H1 (cell line): ENCODE results near the gene GANAB.

Source experiments
- BRCA1 ChIP-seq: IDR thresholded peaks from 2 replicates; pipeline ENCODE4 v1.6.1; 2012; ENCODE audit warnings: low read depth, low read length, improper control_type of control experiment
- EP300 ChIP-seq, 2 experiments: IDR thresholded peaks; 1 replicate in 1 of 2; 2 replicates in 1 of 2; pipeline ENCODE4 v1.6.1; 2011 to 2012; ENCODE audit warnings: low read depth in 2 of 2, low read length in 2 of 2, mild to moderate bottlenecking in 2 of 2, borderline replicate concordance in 1 of 2, inconsistent platforms in 1 of 2, moderate library complexity in 1 of 2
- EZH2 ChIP-seq: fragments of 200-600 bp; sonication (generic); IDR thresholded peaks from 2 replicates; pipeline ENCODE4 v1.7.1; 2012; ENCODE audit warnings: low read depth, mild to moderate bottlenecking, moderate library complexity, low read length, inconsistent platforms; ENCODE audit not compliant: severe bottlenecking
- FOSL1 ChIP-seq: IDR thresholded peaks from 2 replicates; pipeline ENCODE4 v1.6.1; 2011; ENCODE audit warnings: mild to moderate bottlenecking, low read depth, low read length, moderate library complexity; ENCODE audit not compliant: insufficient read depth
- POLR2A ChIP-seq, 2 experiments: IDR thresholded peaks; 1 replicate in 1 of 2; 2 replicates in 1 of 2; pipeline ENCODE4 v1.6.1; 2011; ENCODE audit warnings: low read depth in 2 of 2, low read length in 2 of 2, mild to moderate bottlenecking in 2 of 2; ENCODE audit errors: control extremely low read depth in 1 of 2
- POLR2AphosphoS5 ChIP-seq: IDR thresholded peaks from 2 replicates; pipeline ENCODE4 v1.6.1; 2011; ENCODE audit warnings: low read depth, low read length
- RXRA ChIP-seq: IDR thresholded peaks from 2 replicates; pipeline ENCODE4 v1.6.1; 2011; ENCODE audit warnings: low read depth, mild to moderate bottlenecking, low read length, moderate library complexity; ENCODE audit not compliant: insufficient read depth
- SP2 ChIP-seq: IDR thresholded peaks from 2 replicates; pipeline ENCODE4 v1.6.1; 2012; ENCODE audit warnings: mild to moderate bottlenecking, low read length, inconsistent platforms
- TF ChIP-seq, protein P1 (sequence below), 3 experiments: IDR thresholded peaks; 1 replicate in 2 of 3; 2 replicates in 1 of 3; pipeline versions ENCODE4 v1.5.1 to v1.6.1; 2011; ENCODE audit warnings: low read length in 3 of 3, mild to moderate bottlenecking in 3 of 3, inconsistent platforms in 2 of 3, low read depth in 1 of 3, moderate library complexity in 1 of 3; ENCODE audit not compliant: insufficient read depth in 1 of 3; ENCODE audit errors: control extremely low read depth in 1 of 3

DNA sequence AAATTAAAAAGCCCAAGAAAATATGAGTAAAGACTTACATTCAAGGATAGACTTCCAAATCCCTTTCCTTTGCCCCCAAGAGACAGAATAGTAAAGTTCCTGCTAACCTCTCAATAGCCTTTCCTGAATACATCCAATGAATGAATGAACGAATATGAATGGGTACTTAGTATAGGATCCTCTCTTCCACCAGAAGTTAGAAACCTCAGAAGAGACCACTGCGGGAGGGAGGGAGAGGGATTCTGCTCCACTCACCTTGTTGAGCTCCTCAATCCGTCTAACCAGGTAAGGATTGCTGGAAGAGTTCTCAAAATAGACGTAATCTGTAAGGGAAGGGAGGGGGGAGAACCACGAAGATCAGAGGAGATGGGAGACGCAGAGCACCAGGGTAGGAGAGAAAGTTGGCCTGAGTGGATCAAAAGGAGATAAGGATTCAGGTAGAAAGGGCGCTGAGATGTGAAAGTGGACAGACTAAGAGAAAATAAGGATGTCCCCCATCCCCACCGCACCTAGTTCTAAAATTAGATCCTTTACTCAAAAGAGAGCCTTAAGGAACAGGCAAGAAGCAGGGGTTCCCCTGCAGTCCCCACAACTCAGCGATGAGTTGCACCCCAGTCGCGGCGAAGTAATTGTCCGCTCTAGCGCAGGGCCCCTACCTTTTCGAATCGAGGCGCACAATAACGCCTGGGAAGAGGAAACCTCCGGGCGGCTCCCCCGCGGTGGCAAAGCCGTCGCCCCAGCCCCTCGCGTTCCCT is 45.9 kb downstream of the GANAB start:
- TF ChIP-seq EP300 (IDR thresholded peaks at IDR 0.05; ENCODE audit: borderline replicate concordance in 1 of 2, low read depth in 2 of 2, low read length in 2 of 2) = no peak
- no peak for TF ChIP-seq POLR2A (IDR thresholded peaks at IDR 0.05; ENCODE audit: control extremely low read depth in 1 of 2, low read depth in 2 of 2, low read length in 2 of 2)
- no peak for TF ChIP-seq BRCA1
- TF ChIP-seq POLR2AphosphoS5 = no peak; the same call in 1 of the 2 replicates
- no peak for TF ChIP-seq FOSL1
- TF ChIP-seq RXRA = no peak
- TF ChIP-seq, protein P1, sequence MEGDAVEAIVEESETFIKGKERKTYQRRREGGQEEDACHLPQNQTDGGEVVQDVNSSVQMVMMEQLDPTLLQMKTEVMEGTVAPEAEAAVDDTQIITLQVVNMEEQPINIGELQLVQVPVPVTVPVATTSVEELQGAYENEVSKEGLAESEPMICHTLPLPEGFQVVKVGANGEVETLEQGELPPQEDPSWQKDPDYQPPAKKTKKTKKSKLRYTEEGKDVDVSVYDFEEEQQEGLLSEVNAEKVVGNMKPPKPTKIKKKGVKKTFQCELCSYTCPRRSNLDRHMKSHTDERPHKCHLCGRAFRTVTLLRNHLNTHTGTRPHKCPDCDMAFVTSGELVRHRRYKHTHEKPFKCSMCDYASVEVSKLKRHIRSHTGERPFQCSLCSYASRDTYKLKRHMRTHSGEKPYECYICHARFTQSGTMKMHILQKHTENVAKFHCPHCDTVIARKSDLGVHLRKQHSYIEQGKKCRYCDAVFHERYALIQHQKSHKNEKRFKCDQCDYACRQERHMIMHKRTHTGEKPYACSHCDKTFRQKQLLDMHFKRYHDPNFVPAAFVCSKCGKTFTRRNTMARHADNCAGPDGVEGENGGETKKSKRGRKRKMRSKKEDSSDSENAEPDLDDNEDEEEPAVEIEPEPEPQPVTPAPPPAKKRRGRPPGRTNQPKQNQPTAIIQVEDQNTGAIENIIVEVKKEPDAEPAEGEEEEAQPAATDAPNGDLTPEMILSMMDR (IDR thresholded peaks at IDR 0.05; ENCODE audit: control extremely low read depth in 1 of 3, insufficient read depth in 1 of 3, low read depth in 1 of 3, low read length in 3 of 3) = no peak
- no peak for TF ChIP-seq SP2
- no peak for TF ChIP-seq EZH2
